ENCODE measurements around the gene PLXDC2. TPM values are rescaled to one million over a fixed set of nuclear protein-coding genes. Genes with fewer than 3 reads are reported as not detected.

Gene PLXDC2
- total RNA-seq, 1 experiment from 2014 or later = 38.7 TPM

- peaks cover 0 to 3% (median 3%) of the 10 kb centered on the region in 3 experiments; a peak in 2 of 7 replicates for H3K36me3 Mint-ChIP-seq (ENCODE audit: insufficient read depth in 1 of 3, low read depth in 3 of 3)
- Histone ChIP-seq H4K8ac (replicated peaks; ENCODE audit: insufficient read length, low read depth, low read length) (no peak overlapping the region), H4K20me1 (ENCODE audit: control insufficient read depth, insufficient read depth, insufficient read length) (no peaks in the 10 kb centered on the region), H3K23me2 (ENCODE audit: insufficient read length, low read depth, low read length, poor library complexity, severe bottlenecking) (no peaks in the 10 kb centered on the region), H3K23ac (ENCODE audit: insufficient read length, low read depth, low read length) (no peak overlapping the region), H3K27me3 (ENCODE audit: insufficient read depth, low read length) (no peaks in the 10 kb centered on the region), H3K4ac (ENCODE audit: low read depth, low read length) (no peak overlapping the region), H2AFZ (ENCODE audit: low read length) (no peak overlapping the region), H3K9ac (ENCODE audit: extremely low read depth, insufficient read length, low read length) (no peak overlapping the region), H4K91ac (ENCODE audit: insufficient read length, low read depth, low read length) (no peak overlapping the region), H2BK120ac (ENCODE audit: low read depth, low read length, poor library complexity, severe bottlenecking) (no peak overlapping the region), H3K14ac (ENCODE audit: insufficient read depth, low read length) (no peak overlapping the region), H3K56ac (ENCODE audit: insufficient read length, low read depth, low read length) (no peak overlapping the region), H2BK15ac (ENCODE audit: low read depth, low read length) (no peak overlapping the region), H4K5ac (ENCODE audit: insufficient read length, low read depth, low read length) (no peak overlapping the region), H3K4me2 (ENCODE audit: insufficient read depth, insufficient read length, low read length) (no peak overlapping the region), H3K9me3 (ENCODE audit: control insufficient read depth, low read depth, low read length) (no peaks in the 10 kb centered on the region), H3T11ph (ENCODE audit: low read length) (no peak overlapping the region), H2BK5ac (ENCODE audit: insufficient read length, low read length) (no peak overlapping the region), H3K79me1 (ENCODE audit: insufficient read depth, low read depth, low read length, poor library complexity, severe bottlenecking) (no peaks in the 10 kb centered on the region), H3K79me2 (ENCODE audit: insufficient read depth, low read length) (no peaks in the 10 kb centered on the region), H3K27ac (ENCODE audit: insufficient read length, low read depth, low read length) (no peak overlapping the region), H2AK5ac (ENCODE audit: insufficient read length, low read length) (no peak overlapping the region), H3K4me1 (ENCODE audit: insufficient read depth, low read length) (no peaks in the 10 kb centered on the region; the same call in 1 of the 2 replicates), H2BK12ac (ENCODE audit: insufficient read length, low read depth, low read length) (no peak overlapping the region), H3K18ac (ENCODE audit: insufficient read length, low read depth, low read length) (no peak overlapping the region), H2BK20ac (ENCODE audit: low read depth, low read length, poor library complexity, severe bottlenecking) (no peak overlapping the region)
- H3K9me3 Mint-ChIP-seq = no peaks in the 10 kb centered on the region
- DNase-seq = no peak
- H3K4me1 Mint-ChIP-seq = peaks cover 7 to 19% of the 10 kb centered on the region in 2 experiments
- TF ChIP-seq CTCF (conservative IDR thresholded peaks at IDR 0.05) = no peak
- H3K27ac Mint-ChIP-seq = no peak overlapping the region
- no peak overlapping the region for H3K4me3 Mint-ChIP-seq
- no peaks in the 10 kb centered on the region for H3K27me3 Mint-ChIP-seq (ENCODE audit: low read depth)
- no CpG with 5 or more reads among the region's 3 CpGs for WGBS (ENCODE audit: extremely low coverage, insufficient read length, low lambda C conversion rate)
These were observed 356.8 kb downstream of the PLXDC2 start for GRCh38 chr10:20173046-20173445.

All from H9 (cell line).